Mesenchymal stem cell (in vitro differentiated cells and primary cell): Measurements from ENCODE around the gene ZBTB16.

ENCODE experiments used
- DNase-seq: peaks from one replicate; pipeline ENCODE4 v3.0.0-alpha.2; 2013
- H2AFZ ChIP-seq: one replicate; pipeline ENCODE4 v1.6.1; 2013; ENCODE audit warnings: low read depth, mild to moderate bottlenecking, control low read depth, inconsistent platforms, low read length, moderate library complexity
- H2AK5ac ChIP-seq: 2 replicates; pipeline ENCODE4 v1.6.1; 2013; ENCODE audit warnings: low read length, moderate library complexity, mild to moderate bottlenecking, inconsistent platforms; ENCODE audit not compliant: severe bottlenecking
- H2BK120ac ChIP-seq: one replicate; pipeline ENCODE4 v1.6.1; 2013; ENCODE audit warnings: low read depth, mild to moderate bottlenecking, inconsistent platforms, low read length, moderate library complexity
- H2BK12ac ChIP-seq, 2 experiments: one replicate each; pipeline ENCODE4 v1.6.1; 2013; ENCODE audit warnings: inconsistent platforms in 2 of 2, low read length in 2 of 2, mild to moderate bottlenecking in 2 of 2, moderate library complexity in 2 of 2, control low read depth in 1 of 2
- H2BK15ac ChIP-seq: one replicate; pipeline ENCODE4 v1.6.1; 2013; ENCODE audit warnings: mild to moderate bottlenecking, low read depth, inconsistent platforms; ENCODE audit not compliant: poor library complexity, severe bottlenecking
- H2BK5ac ChIP-seq: 2 replicates; pipeline ENCODE4 v1.6.1; 2013; ENCODE audit warnings: low read depth, mild to moderate bottlenecking, low read length, control low read depth, inconsistent platforms; ENCODE audit not compliant: poor library complexity, severe bottlenecking
- H3K14ac ChIP-seq, 2 experiments: one replicate each; pipeline ENCODE4 v1.6.1; 2013; ENCODE audit warnings: inconsistent platforms in 2 of 2, low read length in 2 of 2, control low read depth in 1 of 2, mild to moderate bottlenecking in 1 of 2, moderate library complexity in 1 of 2
- H3K18ac ChIP-seq, 2 experiments: one replicate each; pipeline ENCODE4 v1.6.1; 2013; ENCODE audit warnings: inconsistent platforms in 2 of 2, low read length in 2 of 2, control low read depth in 1 of 2, low read depth in 1 of 2, mild to moderate bottlenecking in 1 of 2
- H3K23ac ChIP-seq, 2 experiments: one replicate each; pipeline ENCODE4 v1.6.1; 2013; ENCODE audit warnings: inconsistent platforms in 2 of 2, low read length in 2 of 2, mild to moderate bottlenecking in 2 of 2, moderate library complexity in 2 of 2, control low read depth in 1 of 2
- H3K27ac ChIP-seq: 2 replicates; pipeline ENCODE4 v1.5.1; 2013; ENCODE audit warnings: mild to moderate bottlenecking, moderate library complexity, low read length, control low read depth, inconsistent platforms; ENCODE audit not compliant: poor library complexity, severe bottlenecking
- H3K27me3 ChIP-seq, 2 experiments: 2 replicates each; pipeline versions ENCODE4 v1.6.1 to v1.7.0; 2013; ENCODE audit warnings: low read length in 2 of 2, mild to moderate bottlenecking in 2 of 2, moderate library complexity in 2 of 2, control low read depth in 1 of 2, inconsistent platforms in 1 of 2; ENCODE audit not compliant: control insufficient read depth in 1 of 2, insufficient read depth in 1 of 2
- H3K36me3 ChIP-seq, 2 experiments: 2 replicates each; pipeline versions ENCODE4 v1.6.1 to v1.7.0; 2013; ENCODE audit warnings: low read length in 2 of 2, control low read depth in 1 of 2, inconsistent platforms in 1 of 2, low read depth in 1 of 2, mild to moderate bottlenecking in 1 of 2; ENCODE audit not compliant: insufficient read depth in 2 of 2, control insufficient read depth in 1 of 2
- H3K4ac ChIP-seq, 2 experiments: one replicate each; pipeline ENCODE4 v1.6.1; 2013; ENCODE audit warnings: inconsistent platforms in 2 of 2, low read length in 2 of 2, mild to moderate bottlenecking in 2 of 2, moderate library complexity in 2 of 2, control low read depth in 1 of 2, low read depth in 1 of 2
- H3K4me1 ChIP-seq: 2 replicates; pipeline ENCODE4 v1.6.1; 2013; ENCODE audit warnings: low read depth, low read length, control low read depth; ENCODE audit not compliant: control insufficient read depth, insufficient read depth
- H3K4me2 ChIP-seq: 2 replicates; pipeline ENCODE4 v1.6.1; 2013; ENCODE audit warnings: low read length, mild to moderate bottlenecking, inconsistent platforms; ENCODE audit not compliant: poor library complexity, severe bottlenecking
- H3K4me3 ChIP-seq, 2 experiments: 2 replicates each; pipeline versions ENCODE4 v1.5.1 to v1.7.0; 2013; ENCODE audit warnings: low read length in 2 of 2, mild to moderate bottlenecking in 2 of 2, control low read depth in 1 of 2, low read depth in 1 of 2; ENCODE audit not compliant: insufficient read depth in 1 of 2
- H3K79me1 ChIP-seq: replicated peaks from 2 replicates; pipeline ENCODE4 v1.6.1; 2013; ENCODE audit warnings: mild to moderate bottlenecking, control low read depth, low read length, inconsistent platforms; ENCODE audit not compliant: poor library complexity, severe bottlenecking
- H3K9ac ChIP-seq: 2 replicates; pipeline ENCODE4 v1.7.0; 2013; ENCODE audit warnings: mild to moderate bottlenecking, low read length, moderate library complexity
- H3K9me3 ChIP-seq: 2 replicates; pipeline ENCODE4 v1.7.0; 2013; ENCODE audit warnings: mild to moderate bottlenecking, low read length; ENCODE audit not compliant: control insufficient read depth
- H4K8ac ChIP-seq: one replicate; pipeline ENCODE4 v1.6.1; 2013; ENCODE audit warnings: inconsistent platforms, mild to moderate bottlenecking, low read length, moderate library complexity
- H4K91ac ChIP-seq: one replicate; pipeline ENCODE4 v1.6.1; 2013; ENCODE audit warnings: mild to moderate bottlenecking, low read length, inconsistent platforms
- WGBS: methylation state at CpG from one replicate; pipeline ENCODE4 v1.1.7; 2013; ENCODE audit warnings: mixed read lengths; 5-methylcytosine and 5-hydroxymethylcytosine counted together

Gene ZBTB16

GRCh38 chr11:114089748-114090147 lies 30.2 kb downstream of the ZBTB16 start:
- Histone ChIP-seq H3K27ac (no peak overlapping the region), H3K4me1 (no peaks in the 10 kb centered on the region), H3K36me3 (no peaks in the 10 kb centered on the region), H2BK5ac (no peak overlapping the region), H3K4ac (no peak overlapping the region), H3K9me3 (no peaks in the 10 kb centered on the region), H2BK120ac (no peak overlapping the region), H3K4me2 (no peak overlapping the region), H2BK12ac (no peak overlapping the region), H2AFZ (no peak overlapping the region), H3K18ac (no peak overlapping the region), H3K14ac (peak overlapping the region in 1 of 2 experiments; percentile 11), H2AK5ac (no peak overlapping the region), H3K79me1 (no peaks in the 10 kb centered on the region), H4K8ac (no peak overlapping the region), H4K91ac (no peak overlapping the region), H3K4me3 (no peak overlapping the region), H2BK15ac (peak overlapping the region; percentile 30), H3K23ac (no peak overlapping the region), H3K9ac (no peak overlapping the region), H3K27me3 (peaks cover 34 to 58% of the 10 kb centered on the region in 2 experiments)
- 77% methylated on average over 4 of the region's 4 CpGs for WGBS
- DNase-seq = no peak

- no peak overlapping the region for H3K4me2 ChIP-seq
- H3K79me1 ChIP-seq = no peaks in the 10 kb centered on the region
- no peak overlapping the region for H3K23ac ChIP-seq
- no peak overlapping the region for H2AK5ac ChIP-seq
- no peak overlapping the region for H4K8ac ChIP-seq
- no peak overlapping the region for H3K18ac ChIP-seq
- H4K91ac ChIP-seq = no peak overlapping the region
- no peak for DNase-seq
- WGBS = 91% methylated on average over 3 of the region's 4 CpGs
- no peak overlapping the region for H2BK15ac ChIP-seq
- no peak overlapping the region for H3K4ac ChIP-seq
- H2BK12ac ChIP-seq = peak overlapping the region in 1 of 2 experiments; percentile 39
- no peak overlapping the region for H2AFZ ChIP-seq
- no peaks in the 10 kb centered on the region for H3K36me3 ChIP-seq
- H3K27ac ChIP-seq = no peak overlapping the region
- no peaks in the 10 kb centered on the region for H3K4me1 ChIP-seq
- H2BK120ac ChIP-seq = no peak overlapping the region
- no peaks in the 10 kb centered on the region for H3K9me3 ChIP-seq
- no peak overlapping the region for H2BK5ac ChIP-seq
- no peak overlapping the region for H3K14ac ChIP-seq
- no peak overlapping the region for H3K4me3 ChIP-seq
- H3K27me3 ChIP-seq = peaks cover 33 to 55% of the 10 kb centered on the region in 2 experiments
- no peak overlapping the region for H3K9ac ChIP-seq
Measured at GRCh38 chr11:114090225-114090910, 30.9 kb downstream of the ZBTB16 start.

- Histone ChIP-seq H2AK5ac (no peak overlapping the region), H2BK12ac (no peak overlapping the region), H3K9ac (no peak overlapping the region), H3K4me3 (no peak overlapping the region), H2BK5ac (no peak overlapping the region), H3K27me3 (peaks cover 28 to 49% of the 10 kb centered on the region in 2 experiments), H3K14ac (no peak overlapping the region), H3K18ac (no peak overlapping the region), H3K9me3 (no peaks in the 10 kb centered on the region), H3K4me1 (no peaks in the 10 kb centered on the region), H2AFZ (no peak overlapping the region), H4K8ac (no peak overlapping the region), H2BK15ac (no peak overlapping the region), H3K23ac (peak overlapping the region in 1 of 2 experiments; percentile 43), H3K4ac (no peak overlapping the region), H3K79me1 (no peaks in the 10 kb centered on the region), H2BK120ac (no peak overlapping the region), H3K27ac (no peak overlapping the region), H3K4me2 (no peak overlapping the region), H3K36me3 (no peaks in the 10 kb centered on the region), H4K91ac (no peak overlapping the region)
- no peak for DNase-seq
- 89% methylated on average over 10 of the region's 10 CpGs for WGBS
Measured at GRCh38 chr11:114090976-114091375, 31.5 kb downstream of the ZBTB16 start.

- peak overlapping the region in 1 of 2 experiments; percentile 99 for H3K23ac ChIP-seq
- H2BK15ac ChIP-seq = peak overlapping the region; percentile 93
- H3K27ac ChIP-seq = no peak overlapping the region
- H3K36me3 ChIP-seq = no peaks in the 10 kb centered on the region
- H2BK12ac ChIP-seq = peak overlapping the region; percentile 74 to 96
- no peak overlapping the region for H3K4me2 ChIP-seq
- peaks cover 23 to 41% of the 10 kb centered on the region in 2 experiments for H3K27me3 ChIP-seq
- peak overlapping the region; percentile 94 to 96 for H3K18ac ChIP-seq
- DNase-seq = peak; percentile 40
- peak overlapping the region; percentile 99 for H4K8ac ChIP-seq
- peak overlapping the region; percentile 81 to 96 for H3K4ac ChIP-seq
- H4K91ac ChIP-seq = peak overlapping the region; percentile 98
- H3K14ac ChIP-seq = peak overlapping the region in 1 of 2 experiments; percentile 91
- no peaks in the 10 kb centered on the region for H3K4me1 ChIP-seq
- peak overlapping the region; percentile 91 for H2BK120ac ChIP-seq
- no peak overlapping the region for H3K9ac ChIP-seq
- H3K4me3 ChIP-seq = no peak overlapping the region
- no peak overlapping the region for H2BK5ac ChIP-seq
- H3K9me3 ChIP-seq = no peaks in the 10 kb centered on the region
- H2AFZ ChIP-seq = peak overlapping the region; percentile 68
- WGBS = 47% methylated on average over 13 of the region's 17 CpGs
- no peak overlapping the region for H2AK5ac ChIP-seq
- H3K79me1 ChIP-seq = no peaks in the 10 kb centered on the region
Measured at GRCh38 chr11:114091516-114092397, 32.2 kb downstream of the ZBTB16 start.
